GM23248 (cell line): ENCODE data around the gene SEPTIN5.

ENCODE experiments used
- EZH2 ChIP-seq: fragments of 200-600 bp; sonication (generic); IDR thresholded peaks from 2 replicates; pipeline ENCODE4 v1.6.1; 2018; ENCODE audit warnings: antibody characterized with exemption, mild to moderate bottlenecking; ENCODE audit not compliant: insufficient read depth, poor library complexity, severe bottlenecking
- EZH2phosphoT487 ChIP-seq: fragments of 200-600 bp; sonication (generic); IDR thresholded peaks from 2 replicates; pipeline ENCODE4 v1.6.1; 2018; ENCODE audit warnings: antibody characterized with exemption, moderate library complexity, mild to moderate bottlenecking, low read depth; ENCODE audit not compliant: insufficient read depth

GRCh38 chr22:19668748-19669147 is 45.6 kb upstream of the SEPTIN5 start:
- TF ChIP-seq EZH2 (no peak), EZH2phosphoT487 (no peak)
